H1 (cell line): ENCODE results near the gene CLPX. TPM values are rescaled to one million over a fixed set of nuclear protein-coding genes. Genes with fewer than 3 reads are reported as not detected.

ENCODE experiments used
- CTCF ChIA-PET: fragments of 300-600 bp; sonication (Branson Sonifier 250); formaldehyde crosslinking; loops from one replicate; lab custom pipeline; 2021; ENCODE audit not compliant: partially characterized antibody; lab: Charles Lee
- POLR2A ChIA-PET: fragments of 300-600 bp; sonication (Branson Sonifier 250); formaldehyde crosslinking; loops from one replicate; lab custom pipeline; 2021; ENCODE audit warnings: inconsistent platforms; ENCODE audit not compliant: partially characterized antibody; lab: Charles Lee
- DNase-seq, 2 experiments: peaks; one replicate each; pipeline versions ENCODE4 v3.0.0 to v3.0.0-alpha.2; 2010 to 2022; ENCODE audit warnings: low spot score in 2 of 2, low read depth in 1 of 2, mixed read lengths in 1 of 2
- FAIRE-seq: peaks from 2 replicates; lab custom pipeline; 2011; peaks lifted over from hg19 to GRCh38; lab: Jason Lieb, UNC
- H2AFZ ChIP-seq: 2 replicates; pipeline ENCODE4 v1.8.1; 2012; ENCODE audit warnings: low read length, inconsistent platforms
- H2AK5ac ChIP-seq: 2 replicates; pipeline ENCODE4 v1.6.1; 2013; ENCODE audit warnings: low read depth, low read length
- H2BK120ac ChIP-seq: replicated peaks from 2 replicates; pipeline ENCODE3; 2013; ENCODE audit warnings: low read depth, low read length, inconsistent platforms
- H2BK12ac ChIP-seq: 2 replicates; pipeline ENCODE4 v1.6.1; 2013; ENCODE audit warnings: low read depth, low read length
- H2BK15ac ChIP-seq: 2 replicates; pipeline ENCODE4 v1.6.1; 2013; ENCODE audit warnings: low read length
- H2BK20ac ChIP-seq: 2 replicates; pipeline ENCODE4 v1.6.1; 2013; ENCODE audit warnings: low read length
- H2BK5ac ChIP-seq: 2 replicates; pipeline ENCODE4 v1.6.1; 2013; ENCODE audit warnings: low read depth, low read length
- H3K14ac ChIP-seq: 2 replicates; pipeline ENCODE4 v1.6.1; 2013; ENCODE audit warnings: inconsistent platforms; ENCODE audit not compliant: insufficient read length
- H3K18ac ChIP-seq: 2 replicates; pipeline ENCODE4 v1.6.1; 2013; ENCODE audit warnings: low read length; ENCODE audit errors: extremely low read depth
- H3K23ac ChIP-seq: 2 replicates; pipeline ENCODE4 v1.6.1; 2013; ENCODE audit warnings: inconsistent platforms; ENCODE audit not compliant: insufficient read length
- H3K23me2 ChIP-seq: 2 replicates; pipeline ENCODE4 v1.6.1; 2013; ENCODE audit warnings: low read depth, low read length
- H3K27ac ChIP-seq: 2 replicates; pipeline ENCODE4 v1.6.1; 2011; ENCODE audit warnings: low read depth, low read length, inconsistent platforms
- H3K27me3 ChIP-seq, 4 experiments: replicated peaks in 1 of 4; 1 replicate in 1 of 4; 2 replicates in 3 of 4; pipeline versions ENCODE4 v1.6.1 to v1.8.1; 2011 to 2013; ENCODE audit warnings: low read length in 3 of 4, mild to moderate bottlenecking in 3 of 4, inconsistent platforms in 2 of 4, mixed read lengths in 2 of 4, moderate library complexity in 1 of 4; ENCODE audit not compliant: control insufficient read depth in 3 of 4, insufficient read depth in 3 of 4; ENCODE audit errors: extremely low read depth in 1 of 4
- H3K36me3 ChIP-seq, 4 experiments: 2 replicates each; pipeline versions ENCODE4 v1.6.1 to v1.8.1; 2011 to 2013; ENCODE audit warnings: mild to moderate bottlenecking in 4 of 4, low read length in 3 of 4, moderate library complexity in 2 of 4, control low read depth in 1 of 4, inconsistent platforms in 1 of 4; ENCODE audit not compliant: insufficient read depth in 4 of 4, control insufficient read depth in 2 of 4
- H3K4ac ChIP-seq: replicated peaks from 2 replicates; pipeline ENCODE3; 2013; ENCODE audit warnings: low read length, low read depth, mixed read lengths, inconsistent platforms; ENCODE audit not compliant: insufficient read length
- H3K4me1 ChIP-seq, 4 experiments: replicated peaks in 1 of 4; 1 replicate in 1 of 4; 2 replicates in 3 of 4; pipeline versions ENCODE4 v1.6.1 to v1.8.1; 2011 to 2013; ENCODE audit warnings: low read length in 3 of 4, inconsistent platforms in 2 of 4, mixed read lengths in 1 of 4; ENCODE audit not compliant: insufficient read depth in 4 of 4, control insufficient read depth in 3 of 4
- H3K4me2 ChIP-seq, 2 experiments: 2 replicates each; pipeline versions ENCODE4 v1.6.1 to v1.8.1; 2011 to 2013; ENCODE audit warnings: low read depth in 2 of 2, low read length in 2 of 2, control low read depth in 1 of 2, inconsistent platforms in 1 of 2, mild to moderate bottlenecking in 1 of 2; ENCODE audit not compliant: insufficient read depth in 1 of 2
- H3K4me3 ChIP-seq, 4 experiments: fragments of 200-600, 300-600 bp in 1 of 4; sonication (generic), shearing (Covaris generic), sonication (Bioruptor Twin) in 1 of 4; 2 replicates each; pipeline versions ENCODE4 v1.5.1 to v1.8.1; 2011 to 2016; ENCODE audit warnings: low read length in 4 of 4, low read depth in 3 of 4, control low read depth in 2 of 4, inconsistent platforms in 2 of 4, mild to moderate bottlenecking in 2 of 4, mixed read lengths in 1 of 4, moderate library complexity in 1 of 4; ENCODE audit not compliant: insufficient read depth in 2 of 4; ENCODE audit errors: extremely low read depth in 1 of 4
- H3K56ac ChIP-seq: replicated peaks from 2 replicates; pipeline ENCODE3; 2013; ENCODE audit warnings: low read depth, mild to moderate bottlenecking, mixed read lengths, low read length, inconsistent platforms; ENCODE audit not compliant: insufficient read length
- H3K79me1 ChIP-seq: 2 replicates; pipeline ENCODE4 v1.6.1; 2013; ENCODE audit warnings: low read depth, low read length, control low read depth
- H3K79me2 ChIP-seq, 2 experiments: 2 replicates each; pipeline versions ENCODE4 v1.6.1 to v1.8.1; 2012 to 2013; ENCODE audit warnings: low read length in 2 of 2, mild to moderate bottlenecking in 2 of 2, inconsistent platforms in 1 of 2; ENCODE audit not compliant: insufficient read depth in 2 of 2, control insufficient read depth in 1 of 2
- H3K9ac ChIP-seq, 4 experiments: replicated peaks in 1 of 4; 1 replicate in 1 of 4; 2 replicates in 3 of 4; pipeline versions ENCODE4 v1.6.1 to v1.8.1; 2011 to 2013; ENCODE audit warnings: low read depth in 3 of 4, low read length in 3 of 4, control low read depth in 2 of 4, mild to moderate bottlenecking in 2 of 4, moderate library complexity in 2 of 4, inconsistent platforms in 1 of 4; ENCODE audit errors: extremely low read depth in 1 of 4
- H3K9me3 ChIP-seq, 2 experiments: 2 replicates each; pipeline versions ENCODE4 v1.6.1 to v1.8.1; 2012 to 2013; ENCODE audit warnings: mild to moderate bottlenecking in 2 of 2, moderate library complexity in 2 of 2, control low read depth in 1 of 2, inconsistent platforms in 1 of 2, low read depth in 1 of 2, low read length in 1 of 2, mixed read lengths in 1 of 2; ENCODE audit not compliant: insufficient read depth in 2 of 2
- H4K20me1 ChIP-seq, 2 experiments: replicated peaks in 1 of 2; 2 replicates each; pipeline versions ENCODE3 to v1.8.1; 2011 to 2013; ENCODE audit warnings: inconsistent platforms in 2 of 2, low read length in 2 of 2, mild to moderate bottlenecking in 1 of 2; ENCODE audit not compliant: insufficient read depth in 2 of 2, control insufficient read depth in 1 of 2
- H4K5ac ChIP-seq: 2 replicates; pipeline ENCODE4 v1.6.1; 2013; ENCODE audit warnings: low read length, low read depth, mixed read lengths, inconsistent platforms; ENCODE audit not compliant: insufficient read length
- H4K8ac ChIP-seq: 2 replicates; pipeline ENCODE4 v1.8.0; 2013; ENCODE audit warnings: mild to moderate bottlenecking, moderate library complexity, low read length, inconsistent platforms; ENCODE audit not compliant: insufficient read depth; ENCODE audit errors: extremely low read depth
- H4K91ac ChIP-seq: replicated peaks from 2 replicates; pipeline ENCODE3; 2013; ENCODE audit warnings: low read length, mixed read lengths, inconsistent platforms; ENCODE audit not compliant: insufficient read length
- CTCF ChIP-seq, 3 experiments: IDR thresholded peaks; 1 replicate in 2 of 3; 2 replicates in 1 of 3; pipeline versions ENCODE4 v1.5.1 to v1.6.1; 2011; ENCODE audit warnings: low read length in 3 of 3, mild to moderate bottlenecking in 3 of 3, inconsistent platforms in 2 of 3, low read depth in 1 of 3, moderate library complexity in 1 of 3; ENCODE audit not compliant: insufficient read depth in 1 of 3; ENCODE audit errors: control extremely low read depth in 1 of 3
- EP300 ChIP-seq, 2 experiments: IDR thresholded peaks; 1 replicate in 1 of 2; 2 replicates in 1 of 2; pipeline ENCODE4 v1.6.1; 2011 to 2012; ENCODE audit warnings: low read depth in 2 of 2, low read length in 2 of 2, mild to moderate bottlenecking in 2 of 2, borderline replicate concordance in 1 of 2, inconsistent platforms in 1 of 2, moderate library complexity in 1 of 2
- FOSL1 ChIP-seq: IDR thresholded peaks from 2 replicates; pipeline ENCODE4 v1.6.1; 2011; ENCODE audit warnings: mild to moderate bottlenecking, low read depth, low read length, moderate library complexity; ENCODE audit not compliant: insufficient read depth
- HDAC6 ChIP-seq: IDR thresholded peaks from one replicate; pipeline ENCODE4 v1.7.1; 2012; ENCODE audit warnings: low read depth, mild to moderate bottlenecking, inconsistent platforms, low read length, moderate library complexity
- MAX ChIP-seq: IDR thresholded peaks from 2 replicates; pipeline ENCODE4 v1.6.1; 2012; ENCODE audit warnings: inconsistent platforms
- PHF8 ChIP-seq: fragments of 200-600 bp; sonication (generic); conservative IDR thresholded peaks from 2 replicates; pipeline ENCODE4 v1.7.1; 2012; ENCODE audit warnings: low read depth, mild to moderate bottlenecking, inconsistent platforms, low read length, moderate library complexity
- POLR2AphosphoS5 ChIP-seq: IDR thresholded peaks from 2 replicates; pipeline ENCODE4 v1.6.1; 2011; ENCODE audit warnings: low read depth, low read length
- RXRA ChIP-seq: IDR thresholded peaks from 2 replicates; pipeline ENCODE4 v1.6.1; 2011; ENCODE audit warnings: low read depth, mild to moderate bottlenecking, low read length, moderate library complexity; ENCODE audit not compliant: insufficient read depth
- SAP30 ChIP-seq: fragments of 300-600 bp; sonication (generic); IDR thresholded peaks from 2 replicates; pipeline ENCODE4 v1.7.1; 2012; ENCODE audit warnings: low read length, moderate library complexity, mild to moderate bottlenecking, inconsistent platforms; ENCODE audit not compliant: insufficient read depth, insufficient replicate concordance
- TBP ChIP-seq: IDR thresholded peaks from 2 replicates; pipeline ENCODE4 v1.6.1; 2011; ENCODE audit warnings: low read depth, low read length, improper control_type of control experiment
- WGBS, 2 experiments: shearing (Covaris generic) in 1 of 2; methylation state at CpG; one replicate each; pipeline versions ENCODE4 v1.1.6 to v1.1.7; 2013 to 2015; ENCODE audit warnings: low lambda C conversion rate in 2 of 2, mixed read lengths in 2 of 2, inconsistent platforms in 1 of 2, low coverage in 1 of 2, missing lambda C conversion rate in 1 of 2; ENCODE audit not compliant: insufficient replicate concordance in 2 of 2, insufficient coverage in 1 of 2, insufficient read length in 1 of 2; ENCODE audit errors: extremely low coverage in 1 of 2, missing lambda C conversion rate in 1 of 2; 5-methylcytosine and 5-hydroxymethylcytosine counted together
- polyA plus RNA-seq, 7 experiments: library from polyadenylated mRNA; depleted of rRNA in 3 of 7; stranded (reverse) in 5 of 7; unstranded in 2 of 7; fragments of >200 nt in 5 of 7; fragments of 200-250 nt in 2 of 7; gene quantifications; 1 replicate in 5 of 7; 2 replicates in 1 of 7; 4 replicates in 1 of 7; pipeline versions ENCODE4 v1.2.1 to v1.2.3, GENCODE V29; 2011 to 2013; ENCODE audit warnings: missing spikeins in 2 of 7, mixed read lengths in 2 of 7
- total RNA-seq: library from RNA; stranded (reverse); fragmentation: NEBNext Ultra II Directional; extraction: Animal tissue kit (Norgen Biotek cat#: 25700); gene quantifications from 2 replicates; pipeline ENCODE4 v1.2.1, GENCODE V29; 2021

CLPX gene
- total and polyA plus RNA-seq, 2 of the 8 experiments (the other 6 are each of a cell fraction or from before 2014, with no cell fraction given): 10.5 to 53.6 TPM

GRCh38 chr15:65214010-65214409, 28.9 kb upstream of the CLPX start:
- Histone ChIP-seq H3K9ac (no peak overlapping the region; a peak in 1 of 7 replicates), H3K9me3 (no peaks in the 10 kb centered on the region), H2BK120ac (no peak overlapping the region), H3K79me2 (no peaks in the 10 kb centered on the region), H4K8ac (no peak overlapping the region), H3K4me2 (no peak overlapping the region), H3K56ac (no peak overlapping the region), H2BK20ac (no peak overlapping the region), H3K18ac (no peak overlapping the region), H3K4me3 (no peak overlapping the region), H3K27me3 (no peaks in the 10 kb centered on the region; a peak in 1 of 7 replicates), H3K79me1 (no peaks in the 10 kb centered on the region), H2AFZ (no peak overlapping the region), H3K4ac (no peak overlapping the region), H3K4me1 (peaks cover 0 to 4% (median 0%) of the 10 kb centered on the region in 4 experiments; a peak in 3 of 7 replicates), H2AK5ac (no peak overlapping the region), H4K5ac (no peak overlapping the region), H3K36me3 (no peaks in the 10 kb centered on the region), H2BK5ac (no peak overlapping the region), H3K27ac (no peak overlapping the region), H4K91ac (no peak overlapping the region), H3K14ac (no peak overlapping the region), H4K20me1 (no peaks in the 10 kb centered on the region), H3K23ac (no peak overlapping the region), H3K23me2 (no peaks in the 10 kb centered on the region), H2BK12ac (no peak overlapping the region), H2BK15ac (no peak overlapping the region)
- ChIA-PET POLR2A (interaction anchor here (0.7 kb wide), 1 partner anchor 59 kb away, joined by 3 read pairs; no protein-coding TSS in a partner anchor), CTCF (interaction anchor here (1.1 to 4.1 kb wide), 5 partner anchors 11 to 91 kb away, joined by 4 to 20 read pairs (median 4); partner anchors contain the start of gene RNU5B-1)
- 82% methylated on average over 4 of the region's 4 CpGs; no CpG with 5 or more reads in 1 of the 2 experiments for WGBS, 2 experiments
- no peak for FAIRE-seq
- no peak for DNase-seq
- no peak for TF ChIP-seq FOSL1
- TF ChIP-seq PHF8: no peak
- TF ChIP-seq EP300 (IDR thresholded peaks at IDR 0.05; ENCODE audit: borderline replicate concordance in 1 of 2, low read depth in 2 of 2, low read length in 2 of 2): no peak
- no peak for TF ChIP-seq MAX
- TF ChIP-seq TBP: no peak
- TF ChIP-seq SAP30: no peak
- no peak for TF ChIP-seq POLR2AphosphoS5
- no peak for TF ChIP-seq RXRA
- TF ChIP-seq CTCF (IDR thresholded peaks at IDR 0.05; ENCODE audit: control extremely low read depth in 1 of 3, insufficient read depth in 1 of 3, low read depth in 1 of 3, low read length in 3 of 3): no peak
- no peak for TF ChIP-seq HDAC6
